GM19099 (cell line): Measurements from ENCODE around the gene ITGAL.

Experiments used
- POLR2A ChIP-seq: IDR thresholded peaks from 3 replicates; pipeline ENCODE4 v1.6.1; 2011; ENCODE audit warnings: low read depth; ENCODE audit not compliant: insufficient read length; ENCODE audit errors: extremely low read depth

Gene ITGAL

DNA sequence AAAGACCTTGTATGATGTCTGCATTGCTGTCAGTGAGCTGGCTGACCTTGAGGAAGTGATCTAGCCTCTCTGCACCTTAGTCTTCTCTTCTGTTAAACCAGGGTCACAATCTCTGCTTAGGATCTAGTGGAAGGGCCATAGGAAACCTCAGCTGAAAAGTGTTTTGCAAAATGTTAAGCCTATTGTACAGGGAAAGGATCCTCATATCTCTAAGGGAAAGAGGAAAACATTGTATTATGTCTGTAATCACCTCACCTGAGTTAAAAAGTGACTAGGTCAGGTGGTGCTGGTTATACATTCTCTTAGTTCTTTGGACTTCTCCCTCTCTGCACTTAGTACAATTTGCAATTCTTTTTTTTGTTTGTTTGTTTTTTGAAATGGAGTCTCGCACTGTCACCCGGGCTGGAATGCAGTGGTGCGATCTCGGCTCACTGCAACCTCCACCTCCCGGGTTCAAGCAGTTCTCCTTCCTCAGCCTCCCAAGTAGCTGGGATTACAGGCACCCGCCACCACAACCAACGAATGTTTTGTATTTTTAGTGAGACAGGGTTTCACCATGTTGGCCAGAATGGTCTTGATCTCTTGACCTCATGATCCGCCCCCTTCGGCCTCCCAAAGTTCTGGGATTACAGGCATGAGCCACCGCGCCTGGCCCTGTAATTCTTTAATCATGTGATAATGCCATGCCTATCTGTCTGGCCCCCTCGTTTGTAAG, 24.9 kb upstream of the ITGAL start:
- no peak for TF ChIP-seq POLR2A

- no peak for TF ChIP-seq POLR2A
Observed at GRCh38 chr16:30449116-30449435, 23.5 kb upstream of the ITGAL start.

GRCh38 chr16:30456302-30456701, 16.2 kb upstream of the ITGAL start:
- TF ChIP-seq POLR2A, result no peak

DNA sequence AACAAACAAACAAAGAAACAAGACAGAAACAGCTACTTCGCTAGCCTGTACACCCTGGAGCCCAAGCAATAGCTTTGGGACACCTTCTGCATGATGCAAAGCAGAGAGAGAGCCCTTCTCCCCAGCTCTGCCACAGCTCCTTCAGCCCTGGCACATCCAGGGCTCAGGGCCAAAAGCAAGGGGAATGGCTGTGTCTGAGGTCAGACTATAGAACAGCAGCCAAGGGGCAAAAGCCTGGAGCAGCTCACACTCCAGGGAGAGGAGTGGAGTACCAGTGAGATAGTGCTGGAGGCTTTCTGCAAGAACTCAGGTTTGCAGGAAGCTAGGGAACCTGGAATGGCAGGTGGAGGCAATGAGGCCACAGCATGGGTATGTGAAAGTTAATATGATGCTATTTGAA, 15.3 kb upstream of the ITGAL start:
- no peak for TF ChIP-seq POLR2A

DNA sequence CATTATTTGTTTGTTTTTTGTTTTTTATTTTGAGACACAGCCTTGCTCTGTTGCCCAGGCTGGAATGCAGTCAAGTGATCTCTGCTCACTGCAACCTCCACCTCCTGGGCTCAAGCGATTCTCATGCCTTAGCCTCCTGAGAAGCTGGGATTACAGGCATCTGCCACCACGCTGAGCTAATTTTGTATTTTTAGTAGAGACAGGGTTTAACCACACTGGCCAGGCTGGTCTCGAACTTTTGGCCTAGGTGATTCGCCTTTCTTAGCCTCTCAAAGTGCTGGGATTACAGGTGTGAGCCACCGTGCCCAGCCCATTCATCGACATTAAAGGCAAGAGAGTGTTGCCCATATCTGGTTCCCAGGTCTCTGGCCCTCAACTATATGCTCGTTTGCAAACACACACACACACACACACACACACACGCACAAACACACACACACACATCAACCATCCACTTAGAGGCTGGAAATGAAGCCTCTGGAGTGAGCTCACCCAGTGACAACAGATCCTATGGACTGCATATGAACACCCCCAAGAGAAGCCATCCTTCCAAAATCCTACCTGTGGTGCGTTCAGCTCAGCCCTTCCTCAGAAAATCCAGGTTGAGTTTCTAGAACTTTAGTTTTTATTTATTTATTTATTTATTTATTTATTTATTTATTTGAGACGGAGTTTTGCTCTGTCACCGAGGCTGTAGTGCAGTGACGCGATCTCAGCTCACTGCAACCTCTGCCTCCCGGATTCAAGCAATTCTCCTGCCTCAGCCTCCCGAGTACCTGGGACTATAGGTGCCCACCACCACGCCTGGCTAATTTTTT, 14.6 kb upstream of the ITGAL start:
- TF ChIP-seq POLR2A, result no peak

- peak; percentile 86 for TF ChIP-seq POLR2A
Observed at GRCh38 chr16:30458561-30459394, 13.8 kb upstream of the ITGAL start.

- no peak for TF ChIP-seq POLR2A
Observed at GRCh38 chr16:30459456-30459855, 13.1 kb upstream of the ITGAL start.

- TF ChIP-seq POLR2A, result no peak
Observed at GRCh38 chr16:30464078-30464477, 8.5 kb upstream of the ITGAL start.

DNA sequence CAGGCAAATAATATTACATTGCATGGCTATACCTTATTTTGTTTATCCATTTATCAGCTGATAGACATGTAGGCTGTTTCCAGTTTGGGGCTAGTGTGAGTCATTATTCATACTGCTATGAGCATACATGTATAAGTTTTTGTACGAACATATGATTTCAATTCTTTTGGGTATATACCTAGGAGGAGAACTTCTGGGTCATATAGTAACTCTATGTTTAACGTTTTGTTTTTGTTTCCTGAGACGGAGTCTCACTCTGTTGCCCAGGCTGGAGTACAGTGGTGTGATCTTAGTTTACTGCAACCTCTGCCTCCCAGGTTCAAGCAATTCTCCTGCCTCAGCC, 2.4 kb upstream of the ITGAL start:
- no peak for TF ChIP-seq POLR2A

DNA sequence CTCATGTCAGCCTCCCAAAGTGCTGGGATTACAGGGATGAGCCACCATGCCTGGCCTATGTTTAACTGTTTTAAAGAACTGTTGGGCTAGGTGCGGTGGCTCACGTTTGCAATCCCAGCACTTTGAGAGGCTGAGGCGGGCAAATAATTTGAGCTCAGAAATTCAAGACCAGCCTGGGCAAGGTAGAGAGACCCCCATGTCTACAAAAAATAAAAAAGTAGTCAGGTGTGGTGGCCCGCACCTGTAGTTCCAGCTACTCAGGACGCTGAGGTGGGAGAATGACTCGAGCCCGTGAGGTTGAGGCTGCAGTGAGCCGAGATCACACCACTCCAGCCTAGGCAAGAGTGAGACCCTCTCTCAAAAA, 1.9 kb upstream of the ITGAL start:
- no peak for TF ChIP-seq POLR2A

DNA sequence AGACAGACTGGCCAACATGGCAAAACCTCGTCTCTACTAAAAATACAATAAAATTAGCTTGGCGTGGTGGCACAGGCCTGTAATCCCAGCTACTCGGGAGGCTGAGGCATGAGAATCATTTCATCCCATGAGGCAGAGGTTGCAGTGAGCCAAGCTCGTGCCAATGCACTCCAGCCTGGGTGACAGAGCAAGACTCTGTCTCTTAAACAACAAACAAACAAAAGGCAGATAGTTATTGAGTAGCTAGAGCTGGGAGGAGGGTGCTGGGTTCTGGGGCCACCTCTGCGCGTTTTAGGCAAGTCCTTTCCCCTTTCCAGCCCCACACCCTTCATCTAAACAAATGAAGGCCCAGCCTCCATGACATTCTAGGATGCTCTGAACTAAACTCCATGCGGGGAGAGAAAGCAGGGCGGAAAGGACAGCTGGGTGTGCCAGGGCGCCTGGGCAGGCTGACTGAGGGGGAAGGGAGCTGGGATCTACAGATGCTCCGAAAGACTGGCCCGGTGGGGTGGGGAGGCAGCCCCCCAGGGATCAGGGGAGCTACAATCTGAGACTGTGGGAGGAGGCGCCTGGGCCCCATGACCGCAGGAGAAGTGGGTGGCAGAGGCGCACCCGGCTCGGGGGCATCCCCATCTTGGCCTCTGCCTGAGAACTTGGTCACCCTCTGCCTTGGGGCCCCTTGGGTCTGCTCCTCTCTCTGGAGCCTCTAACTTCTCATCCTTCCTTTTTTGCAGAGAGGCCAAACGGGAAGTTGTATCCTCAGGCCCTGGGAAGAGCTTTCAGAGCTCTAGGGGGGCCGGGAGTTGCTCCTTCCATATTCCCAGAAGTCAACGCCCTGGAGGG, 910 bp downstream of the ITGAL start:
- TF ChIP-seq POLR2A, result no peak

DNA sequence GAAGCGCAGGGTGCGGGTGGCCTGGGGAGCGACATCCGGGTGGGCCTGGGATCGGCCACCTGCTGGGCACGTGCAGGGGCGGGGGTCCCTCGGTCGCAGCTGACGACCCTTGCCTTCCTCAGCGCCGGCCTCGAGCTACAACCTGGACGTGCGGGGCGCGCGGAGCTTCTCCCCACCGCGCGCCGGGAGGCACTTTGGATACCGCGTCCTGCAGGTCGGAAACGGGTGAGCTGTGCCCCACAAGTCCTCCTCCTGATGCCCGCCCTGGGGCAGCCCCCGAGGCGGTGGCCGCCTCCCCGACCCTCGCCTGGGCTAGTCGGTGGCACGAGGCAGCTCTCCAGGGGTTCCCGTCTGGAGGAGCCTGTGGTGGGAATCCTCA, 1.5 kb downstream of the ITGAL start:
- TF ChIP-seq POLR2A, result no peak

- no peak for TF ChIP-seq POLR2A
Observed at GRCh38 chr16:30474684-30475083, 2.1 kb downstream of the ITGAL start.

- no peak for TF ChIP-seq POLR2A
Observed at GRCh38 chr16:30476991-30477390, 4.4 kb downstream of the ITGAL start.

GRCh38 chr16:30478766-30479478, 6.4 kb downstream of the ITGAL start:
- TF ChIP-seq POLR2A, result no peak

- TF ChIP-seq POLR2A, result no peak
Observed at GRCh38 chr16:30481381-30481780, 8.8 kb downstream of the ITGAL start.
